B cell (primary cell): Measurements from ENCODE around the gene PACSIN1. TPM values are rescaled to one million over a fixed set of nuclear protein-coding genes. Genes with fewer than 3 reads are reported as not detected.

ENCODE experiments used
- ATAC-seq: fragments of 200-7000 bp; cut with Tn5 transposase; one replicate; pipeline ENCODE4 v1.10.0; 2021; ENCODE audit warnings: low read depth, mild to moderate bottlenecking, moderate number of reproducible peaks, moderate library complexity
- CTCF ChIA-PET: fragments of 350-600 bp; sonication (Branson Sonifier 250); formaldehyde crosslinking; loops from one replicate; lab custom pipeline; 2021; ENCODE audit warnings: antibody characterized with exemption, inconsistent platforms; lab: Charles Lee
- POLR2A ChIA-PET: fragments of 350-600 bp; sonication (Branson Sonifier 250); formaldehyde crosslinking; loops from one replicate; lab custom pipeline; 2021; ENCODE audit warnings: antibody characterized with exemption; lab: Charles Lee
- DNase-seq: peaks from one replicate; pipeline ENCODE4 v3.0.0; 2013
- H2AFZ ChIP-seq: 2 replicates; pipeline ENCODE4 v1.6.1; 2012; ENCODE audit warnings: mild to moderate bottlenecking, low read depth, low read length; ENCODE audit not compliant: insufficient read depth, poor library complexity, severe bottlenecking
- H3K27ac ChIP-seq, 2 donors: 1 replicate in 1 of 2; 2 replicates in 1 of 2; pipeline ENCODE4 v1.5.1; 2012 to 2013; ENCODE audit warnings: low read length in 2 of 2, mild to moderate bottlenecking in 2 of 2, moderate library complexity in 1 of 2
- H3K27me3 ChIP-seq, 4 experiments: fragments of 200-600 bp in 1 of 4; sonication (generic) in 1 of 4; replicated peaks in 1 of 4; 1 replicate in 2 of 4; 2 replicates in 2 of 4; pipeline versions ENCODE4 v1.6.1 to v1.7.0; 2013 to 2016; ENCODE audit warnings: low read length in 3 of 4, mild to moderate bottlenecking in 2 of 4, mixed read lengths in 1 of 4, moderate library complexity in 1 of 4; ENCODE audit not compliant: insufficient read depth in 4 of 4, control insufficient read depth in 3 of 4; ENCODE audit errors: control extremely low read depth in 1 of 4
- H3K36me3 ChIP-seq, 2 experiments: replicated peaks in 1 of 2; 1 replicate in 1 of 2; 2 replicates in 1 of 2; pipeline versions ENCODE4 v1.6.1 to v1.7.1; 2013; ENCODE audit warnings: low read length in 1 of 2; ENCODE audit not compliant: insufficient read depth in 2 of 2, control insufficient read depth in 1 of 2; ENCODE audit errors: control extremely low read depth in 1 of 2, extremely low read depth in 1 of 2
- H3K4me1 ChIP-seq, 2 donors: fragments of 200-600 bp in 1 of 2; sonication (generic) in 1 of 2; 1 replicate in 1 of 2; 2 replicates in 1 of 2; pipeline versions ENCODE4 v1.5.1 to v1.6.1; 2013 to 2017; ENCODE audit warnings: low read length in 2 of 2; ENCODE audit not compliant: control insufficient read depth in 2 of 2, insufficient read depth in 2 of 2
- H3K4me2 ChIP-seq: replicated peaks from 2 replicates; pipeline ENCODE3; 2012; ENCODE audit warnings: mild to moderate bottlenecking, low read depth, low read length; ENCODE audit not compliant: poor library complexity, severe bottlenecking
- H3K4me3 ChIP-seq, 5 experiments: fragments of 200-600 bp in 1 of 5; sonication (generic) in 1 of 5; 1 replicate in 3 of 5; 2 replicates in 2 of 5; pipeline versions ENCODE4 v1.5.1 to v1.7.0; 2011 to 2016; ENCODE audit warnings: low read length in 4 of 5, mild to moderate bottlenecking in 4 of 5, low read depth in 2 of 5, control low read depth in 1 of 5, moderate library complexity in 1 of 5; ENCODE audit not compliant: insufficient read depth in 1 of 5; ENCODE audit errors: control extremely low read depth in 1 of 5, extremely low read depth in 1 of 5
- H3K79me2 ChIP-seq: fragments of 200-600 bp; sonication (generic); one replicate; pipeline ENCODE4 v1.6.0; 2016; ENCODE audit warnings: low read length; ENCODE audit not compliant: control insufficient read depth, insufficient read depth
- H3K9ac ChIP-seq: fragments of 200-600 bp; sonication (generic); 2 replicates; pipeline ENCODE4 v1.6.1; 2017; ENCODE audit warnings: mild to moderate bottlenecking, low read length, moderate library complexity
- H3K9me3 ChIP-seq, 3 donors: one replicate each; pipeline versions ENCODE4 v1.6.1 to v1.7.1; 2013; ENCODE audit warnings: low read length in 2 of 3; ENCODE audit not compliant: control insufficient read depth in 2 of 3, insufficient read depth in 1 of 3; ENCODE audit errors: control extremely low read depth in 1 of 3
- H4K20me1 ChIP-seq: 2 replicates; pipeline ENCODE4 v1.6.0; 2012; ENCODE audit warnings: mild to moderate bottlenecking, low read length; ENCODE audit not compliant: insufficient read depth, control insufficient read depth, poor library complexity, severe bottlenecking
- H3K27ac Mint-ChIP-seq: one replicate; pipeline ENCODE4 v1.8.0; 2021; ENCODE audit warnings: mixed read lengths
- H3K27me3 Mint-ChIP-seq: one replicate; pipeline ENCODE4 v1.8.0; 2021; ENCODE audit warnings: mixed read lengths
- H3K4me1 Mint-ChIP-seq: one replicate; pipeline ENCODE4 v1.8.0; 2021; ENCODE audit warnings: mixed read lengths
- H3K4me3 Mint-ChIP-seq: one replicate; pipeline ENCODE4 v1.8.0; 2021; ENCODE audit warnings: mixed read lengths
- H3K9me3 Mint-ChIP-seq: one replicate; pipeline ENCODE4 v1.8.0; 2022; ENCODE audit warnings: mixed read lengths; ENCODE audit not compliant: insufficient read depth
- CTCF ChIP-seq: fragments of 200-600 bp; IDR thresholded peaks from one replicate; pipeline ENCODE4 v1.8.0; 2022; ENCODE audit warnings: antibody characterized with exemption, mild to moderate bottlenecking
- EZH2 ChIP-seq: IDR thresholded peaks from 2 replicates; pipeline ENCODE4 v1.6.1; 2012; ENCODE audit warnings: borderline replicate concordance, low read depth, mild to moderate bottlenecking, moderate library complexity, low read length; ENCODE audit not compliant: insufficient read depth, poor library complexity, severe bottlenecking
- WGBS: methylation state at CpG from one replicate; pipeline ENCODE4 v1.1.5; 2013; ENCODE audit warnings: missing lambda C conversion rate; ENCODE audit not compliant: insufficient coverage; 5-methylcytosine and 5-hydroxymethylcytosine counted together
- intact Hi-C: fragments of 100-400 bp; cut with micrococcal nuclease; formaldehyde crosslinking; loops from one replicate; pipeline ENCODE4 v1.10.0; 2022
- polyA plus RNA-seq: library from polyadenylated mRNA; depleted of rRNA; stranded (reverse); fragments of >200 nt; gene quantifications from 2 replicates; pipeline ENCODE4 v1.2.3, GENCODE V29; 2012
- total RNA-seq, 2 donors: library from RNA; stranded (reverse); fragments of 120-200 nt in 1 of 2; gene quantifications; 1 replicate in 1 of 2; 2 replicates in 1 of 2; pipeline versions ENCODE4 v1.2.3 to v1.2.4, GENCODE V29; 2013 to 2022

PACSIN1 gene
- total and polyA plus RNA-seq, 2 donors (not counting 1 experiment from before 2014, with no cell fraction given): 0.18 to 0.20 TPM

- POLR2A ChIA-PET: interaction anchor here (0.6 to 1.8 kb wide), 2 partner anchors 9 to 15 kb away, joined by 4 to 7 read pairs; no protein-coding TSS in a partner anchor
- no peak overlapping the region for H2AFZ ChIP-seq
- H3K4me3 ChIP-seq: peak overlapping the region in 4 of 5 experiments; percentile 80 to 94 (median 92)
- H3K4me1 ChIP-seq: peaks cover 10 to 23% of the 10 kb centered on the region in 2 donors
- intact Hi-C loops: loop anchor here (2.0 kb wide), 1 partner anchor 32 kb away; the partner anchor contains the start of gene NUDT3
- ATAC-seq: no peak
- H3K79me2 ChIP-seq: peaks cover 34% of the 10 kb centered on the region
- H3K4me1 Mint-ChIP-seq: peaks cover 21% of the 10 kb centered on the region
- peak overlapping the region; percentile 76 for H3K4me2 ChIP-seq
- no peaks in the 10 kb centered on the region for H3K9me3 Mint-ChIP-seq
- H3K9me3 ChIP-seq: no peaks in the 10 kb centered on the region
- peaks cover 2 to 45% of the 10 kb centered on the region in 2 experiments for H3K36me3 ChIP-seq
- 82% methylated on average over 10 of the region's 19 CpGs for WGBS
- TF ChIP-seq CTCF (no peak), EZH2 (no peak)
- H3K27ac ChIP-seq: peak overlapping the region in 1 of 2 donors; percentile 77
- H3K27me3 ChIP-seq: no peaks in the 10 kb centered on the region
- peak overlapping the region; percentile 95 for H3K9ac ChIP-seq
- peak overlapping the region; percentile 95 for H3K27ac Mint-ChIP-seq
- peak overlapping the region; percentile 86 for H3K4me3 Mint-ChIP-seq
- H4K20me1 ChIP-seq: peaks cover 36% of the 10 kb centered on the region
- DNase-seq: no peak
- CTCF ChIA-PET: interaction anchor here (0.9 to 4.2 kb wide), 7 partner anchors 9 to 261 kb away, joined by 3 to 30 read pairs (median 8); partner anchors contain the start of gene SMIM29
- H3K27me3 Mint-ChIP-seq: no peaks in the 10 kb centered on the region
Measured at GRCh38 chr6:34424200-34425131, 41.4 kb upstream of the PACSIN1 start.
